OCI-LY1 (cell line): ENCODE data around the gene TSPYL4.
A peak's percentile ranks its signal among the peaks of the same experiment; 100 is the strongest.

Source experiments
- H2AFZ ChIP-seq: fragments of 200-600 bp; sonication (generic), shearing (Covaris generic); 2 replicates; pipeline ENCODE4 v1.6.0; 2014; ENCODE audit warnings: antibody characterized with exemption, mild to moderate bottlenecking, low read length
- H3F3A ChIP-seq: fragments of 200-600 bp; sonication (generic), shearing (Covaris generic); 2 replicates; pipeline ENCODE4 v1.6.0; 2014; ENCODE audit warnings: mild to moderate bottlenecking, antibody characterized with exemption, low read length, moderate library complexity; ENCODE audit not compliant: insufficient read depth
- H3K27ac ChIP-seq: fragments of 200-600 bp; sonication (generic); 2 replicates; pipeline ENCODE4 v1.5.1; 2014; ENCODE audit warnings: low read length, mixed run types, mild to moderate bottlenecking, low read depth; ENCODE audit not compliant: poor library complexity, severe bottlenecking
- H3K27me3 ChIP-seq: fragments of 200-600 bp; sonication (generic); 2 replicates; pipeline ENCODE4 v1.6.0; 2014; ENCODE audit warnings: antibody characterized with exemption, mild to moderate bottlenecking, low read length, moderate library complexity; ENCODE audit not compliant: insufficient read depth
- H3K36me3 ChIP-seq: fragments of 200-600 bp; sonication (generic); 2 replicates; pipeline ENCODE4 v1.6.1; 2014; ENCODE audit warnings: mild to moderate bottlenecking, antibody characterized with exemption, low read length, moderate library complexity, mixed read lengths; ENCODE audit not compliant: insufficient read depth
- H3K4me1 ChIP-seq: fragments of 200-600 bp; sonication (generic); 2 replicates; pipeline ENCODE4 v1.5.1; 2014; ENCODE audit warnings: mild to moderate bottlenecking, low read length, moderate library complexity; ENCODE audit not compliant: insufficient read depth, severe bottlenecking
- H3K4me2 ChIP-seq: fragments of 200-600 bp; sonication (generic), shearing (Covaris generic); 2 replicates; pipeline ENCODE4 v1.6.1; 2014; ENCODE audit warnings: low read length
- H3K4me3 ChIP-seq: fragments of 200-600 bp; sonication (generic); 2 replicates; pipeline ENCODE4 v1.5.1; 2014; ENCODE audit warnings: low read length, low read depth, mild to moderate bottlenecking, mixed read lengths; ENCODE audit not compliant: poor library complexity, severe bottlenecking
- H3K79me2 ChIP-seq: fragments of 200-600 bp; shearing (Covaris generic); 2 replicates; pipeline ENCODE4 v1.6.1; 2016; ENCODE audit warnings: mixed run types, low read length, mixed read lengths; ENCODE audit not compliant: insufficient read depth
- H3K9ac ChIP-seq: fragments of 200-600 bp; sonication (generic), shearing (Covaris generic); 2 replicates; pipeline ENCODE4 v1.6.1; 2014; ENCODE audit warnings: mild to moderate bottlenecking, low read length, mixed read lengths
- H3K9me2 ChIP-seq: fragments of 200-600 bp; sonication (generic), shearing (Covaris generic); 2 replicates; pipeline ENCODE4 v1.6.1; 2014; ENCODE audit warnings: low read depth, mild to moderate bottlenecking, low read length, mixed read lengths
- H3K9me3 ChIP-seq: fragments of 200-600 bp; shearing (Covaris generic); 2 replicates; pipeline ENCODE4 v1.6.1; 2014; ENCODE audit warnings: low read length, mixed read lengths
- H4K20me1 ChIP-seq: fragments of 200-600 bp; sonication (generic), shearing (Covaris generic); 2 replicates; pipeline ENCODE4 v1.6.0; 2016; ENCODE audit warnings: mild to moderate bottlenecking, low read length; ENCODE audit not compliant: insufficient read depth
- EZH2 ChIP-seq: fragments of 200-600 bp; sonication (generic), shearing (Covaris generic); IDR thresholded peaks from 2 replicates; pipeline ENCODE4 v1.8.0; 2017; ENCODE audit warnings: borderline replicate concordance, mixed run types, mild to moderate bottlenecking, antibody characterized with exemption, low read length, moderate library complexity, mixed read lengths
- TF ChIP-seq, protein P1 (sequence below): fragments of 200-600 bp; sonication (generic), shearing (Covaris generic); IDR thresholded peaks from 2 replicates; pipeline ENCODE4 v1.5.1; 2017; ENCODE audit warnings: mild to moderate bottlenecking, antibody characterized with exemption, low read length, moderate library complexity, mixed read lengths

Gene TSPYL4

DNA sequence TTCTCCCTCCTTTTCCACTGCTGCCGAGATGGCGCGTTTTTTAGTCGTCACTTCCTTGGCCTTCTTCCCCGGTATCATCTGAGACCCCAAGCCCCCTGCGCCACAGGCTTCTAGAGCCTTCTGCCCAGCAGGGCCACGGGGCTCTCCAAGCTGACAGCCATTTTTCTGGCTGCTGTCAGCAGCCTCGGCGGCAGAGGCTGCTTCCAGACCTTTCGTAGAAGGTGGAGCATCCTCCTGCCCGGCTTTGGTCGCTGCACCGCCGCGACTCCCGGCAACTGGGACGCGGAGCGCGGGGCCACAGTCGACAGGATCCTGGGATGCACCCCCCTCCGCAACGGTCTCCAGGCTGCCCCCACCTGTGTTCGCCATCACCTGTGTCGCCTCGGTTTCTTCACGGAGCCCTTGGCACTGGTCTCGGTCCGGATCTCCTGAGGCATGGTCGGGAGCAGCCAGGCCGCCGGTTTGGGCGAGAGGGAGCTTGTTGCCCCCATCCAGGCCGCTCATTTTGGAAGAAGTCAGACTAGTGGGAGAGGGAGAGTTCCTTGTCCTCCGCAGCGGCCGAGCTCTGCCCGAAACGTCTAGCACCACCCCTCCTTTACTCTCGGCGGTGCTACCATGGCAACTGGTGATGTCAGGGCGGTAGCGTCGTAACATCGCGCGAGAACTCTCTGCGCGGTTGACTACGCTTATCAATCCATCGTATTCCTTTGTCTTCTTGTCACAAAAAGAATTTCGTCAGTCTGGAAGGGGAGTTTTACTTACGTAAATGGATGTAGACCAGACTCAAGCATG lies at the start of gene TSPYL4:
Gene TSPYL4 (minus strand): TSS at position 571 of the 792 bp plus-strand sequence. CDS start 67 bp downstream, at position 504.
- Histone ChIP-seq H4K20me1 (no peaks in the 10 kb centered on the region), H3K4me1 (peaks cover 53% of the 10 kb centered on the region), H3K9me3 (no peaks in the 10 kb centered on the region), H3K79me2 (peaks cover 12% of the 10 kb centered on the region; the same call in 1 of the 2 replicates), H3K27me3 (no peaks in the 10 kb centered on the region), H3K4me2 (peak within 1 kb of the TSS; percentile 78), H3K27ac (peak within 1 kb of the TSS; percentile 16), H3K9ac (peak within 1 kb of the TSS; percentile 91), H3K9me2 (no peaks in the 10 kb centered on the region), H3F3A (no peaks in the 10 kb centered on the region), H3K4me3 (peak within 1 kb of the TSS; percentile 76), H3K36me3 (peaks cover 15% of the 10 kb centered on the region; the same call in 1 of the 2 replicates), H2AFZ (peak within 1 kb of the TSS; percentile 55)
- no peak for TF ChIP-seq EZH2
- TF ChIP-seq, protein P1, sequence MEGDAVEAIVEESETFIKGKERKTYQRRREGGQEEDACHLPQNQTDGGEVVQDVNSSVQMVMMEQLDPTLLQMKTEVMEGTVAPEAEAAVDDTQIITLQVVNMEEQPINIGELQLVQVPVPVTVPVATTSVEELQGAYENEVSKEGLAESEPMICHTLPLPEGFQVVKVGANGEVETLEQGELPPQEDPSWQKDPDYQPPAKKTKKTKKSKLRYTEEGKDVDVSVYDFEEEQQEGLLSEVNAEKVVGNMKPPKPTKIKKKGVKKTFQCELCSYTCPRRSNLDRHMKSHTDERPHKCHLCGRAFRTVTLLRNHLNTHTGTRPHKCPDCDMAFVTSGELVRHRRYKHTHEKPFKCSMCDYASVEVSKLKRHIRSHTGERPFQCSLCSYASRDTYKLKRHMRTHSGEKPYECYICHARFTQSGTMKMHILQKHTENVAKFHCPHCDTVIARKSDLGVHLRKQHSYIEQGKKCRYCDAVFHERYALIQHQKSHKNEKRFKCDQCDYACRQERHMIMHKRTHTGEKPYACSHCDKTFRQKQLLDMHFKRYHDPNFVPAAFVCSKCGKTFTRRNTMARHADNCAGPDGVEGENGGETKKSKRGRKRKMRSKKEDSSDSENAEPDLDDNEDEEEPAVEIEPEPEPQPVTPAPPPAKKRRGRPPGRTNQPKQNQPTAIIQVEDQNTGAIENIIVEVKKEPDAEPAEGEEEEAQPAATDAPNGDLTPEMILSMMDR = no peak

DNA sequence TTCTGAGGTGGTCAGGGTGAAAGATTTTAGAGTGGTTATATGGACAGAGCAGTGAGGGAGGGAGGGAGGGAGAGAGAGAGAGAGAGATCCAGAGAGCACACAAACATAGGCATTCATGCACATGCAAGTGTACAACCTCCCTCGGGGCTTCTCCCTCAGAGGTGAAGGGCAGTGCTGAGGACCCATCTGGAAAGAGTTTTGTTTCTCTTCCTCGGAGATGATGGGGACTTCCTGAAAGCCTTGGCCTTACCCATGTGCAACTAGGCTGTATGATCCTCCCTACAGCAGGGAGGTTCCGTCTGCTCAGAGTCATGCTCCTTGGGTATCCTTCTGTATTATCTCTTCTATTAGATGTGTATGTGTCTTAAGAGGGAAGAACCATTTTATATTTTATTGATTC lies 47.2 kb upstream of the TSPYL4 start:
- Histone ChIP-seq H3K27me3 (no peaks in the 10 kb centered on the region), H3K36me3 (no peaks in the 10 kb centered on the region), H3K4me3 (no peak overlapping the region), H3K79me2 (no peaks in the 10 kb centered on the region), H3K27ac (no peak overlapping the region), H2AFZ (no peak overlapping the region), H3F3A (no peaks in the 10 kb centered on the region), H3K9ac (no peak overlapping the region), H4K20me1 (no peaks in the 10 kb centered on the region), H3K4me1 (no peaks in the 10 kb centered on the region), H3K9me3 (no peaks in the 10 kb centered on the region), H3K4me2 (no peak overlapping the region), H3K9me2 (no peaks in the 10 kb centered on the region)
- no peak for TF ChIP-seq EZH2
- TF ChIP-seq, protein P1 = no peak

DNA sequence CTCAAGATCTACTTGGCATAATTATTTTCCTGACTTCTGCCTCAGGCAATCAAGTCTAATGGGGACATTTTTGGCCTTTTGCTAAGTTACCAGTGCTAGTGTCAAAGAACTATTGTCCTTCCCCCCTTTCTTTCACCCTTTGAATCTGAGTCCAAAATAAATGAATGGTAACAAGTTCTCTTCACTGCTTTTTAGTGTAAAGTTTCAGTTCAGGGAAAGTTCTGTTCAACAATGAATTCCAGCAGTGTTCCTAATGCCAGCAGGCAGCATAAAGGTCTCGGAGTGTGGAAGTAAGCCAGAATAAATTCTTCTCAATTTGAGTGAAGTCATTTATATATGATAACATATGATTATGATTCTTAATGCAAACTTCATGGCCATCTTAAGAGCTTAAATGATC lies 46.7 kb upstream of the TSPYL4 start:
- no peaks in the 10 kb centered on the region for H3K9me3 ChIP-seq
- no peaks in the 10 kb centered on the region for H3K36me3 ChIP-seq
- H3K79me2 ChIP-seq = no peaks in the 10 kb centered on the region
- H3K9me2 ChIP-seq = no peaks in the 10 kb centered on the region
- no peaks in the 10 kb centered on the region for H3F3A ChIP-seq
- H2AFZ ChIP-seq = no peak overlapping the region
- H3K4me1 ChIP-seq = no peaks in the 10 kb centered on the region
- H3K4me2 ChIP-seq = no peak overlapping the region
- no peaks in the 10 kb centered on the region for H4K20me1 ChIP-seq
- TF ChIP-seq, protein P1 = no peak
- TF ChIP-seq EZH2 = no peak
- no peaks in the 10 kb centered on the region for H3K27me3 ChIP-seq
- no peak overlapping the region for H3K4me3 ChIP-seq
- no peak overlapping the region for H3K9ac ChIP-seq
- no peak overlapping the region for H3K27ac ChIP-seq
